ENCODE data around the gene TMEM72. TPM values are rescaled to one million over a fixed set of nuclear protein-coding genes. Genes with fewer than 3 reads are reported as not detected.

The TMEM72 gene
- total RNA-seq, 1 donor from 2014 or later = not detected

GRCh38 chr10:44932517-44933450 lies 21.6 kb downstream of the TMEM72 start:
- Histone ChIP-seq H3K27ac (peak overlapping the region in 1 of 2 donors; percentile 7), H3K4me1 (peaks cover 4 to 17% of the 10 kb centered on the region in 2 donors)
- intact Hi-C loops (cut with DNase I) = loop anchor here (1.0 to 10.0 kb wide), 5 partner anchors 26 to 302 kb away; partner anchors contain the start of genes RASSF4 and ZNF22

GRCh38 chr10:44933451-44934321 lies 22.5 kb downstream of the TMEM72 start:
- H3K4me3 ChIP-seq = no peak overlapping the region
- H3K4me1 ChIP-seq = peaks cover 4 to 17% of the 10 kb centered on the region in 2 donors
- H3K9me3 ChIP-seq = no peaks in the 10 kb centered on the region
- no peak overlapping the region for H3K27ac ChIP-seq
- no peaks in the 10 kb centered on the region for H3K36me3 ChIP-seq
- intact Hi-C loops (cut with DNase I) = loop anchor here (2.0 to 10.0 kb wide), 4 partner anchors 25 to 301 kb away; partner anchors contain the start of genes RASSF4 and ZNF22
- H3K27me3 ChIP-seq = no peaks in the 10 kb centered on the region
- TF ChIP-seq CTCF (IDR thresholded peaks at IDR 0.05) = no peak
- DNase-seq (ENCODE audit: low spot score in 2 of 2) = peak in 1 of 2 donors; percentile 60

More at GRCh38 chr10:44932517-44933450, 21.6 kb downstream of the TMEM72 start:
- Histone ChIP-seq H3K4me3 (no peak overlapping the region), H3K27me3 (no peaks in the 10 kb centered on the region), H3K9me3 (no peaks in the 10 kb centered on the region), H3K36me3 (no peaks in the 10 kb centered on the region)
- TF ChIP-seq CTCF (IDR thresholded peaks at IDR 0.05) = peak; percentile 91 to 98 (median 97)
- DNase-seq (ENCODE audit: low spot score in 2 of 2) = peak; percentile 56 to 96

- intact Hi-C loops (cut with DNase I) = loop anchor here (10.0 kb wide), 2 partner anchors 250 to 300 kb away; no protein-coding TSS in a partner anchor
- no peaks in the 10 kb centered on the region for H3K36me3 ChIP-seq
- no peak overlapping the region for H3K4me3 ChIP-seq
- TF ChIP-seq CTCF (IDR thresholded peaks at IDR 0.05) = no peak
- H3K27me3 ChIP-seq = no peaks in the 10 kb centered on the region
- peak overlapping the region; percentile 17 to 59 for H3K27ac ChIP-seq
- H3K9me3 ChIP-seq = no peaks in the 10 kb centered on the region
- DNase-seq (ENCODE audit: low spot score in 2 of 2) = peak in 1 of 2 donors; percentile 63
- H3K4me1 ChIP-seq = peaks cover 4 to 17% of the 10 kb centered on the region in 2 donors
Measured at GRCh38 chr10:44934416-44935200, 23.5 kb downstream of the TMEM72 start.

- peaks cover 4 to 17% of the 10 kb centered on the region in 2 donors for H3K4me1 ChIP-seq
- TF ChIP-seq CTCF (IDR thresholded peaks at IDR 0.05) = no peak
- no peaks in the 10 kb centered on the region for H3K9me3 ChIP-seq
- H3K36me3 ChIP-seq = no peaks in the 10 kb centered on the region
- H3K4me3 ChIP-seq = no peak overlapping the region
- intact Hi-C loops (cut with DNase I) = loop anchor here (10.0 kb wide), 2 partner anchors 249 to 299 kb away; no protein-coding TSS in a partner anchor
- no peaks in the 10 kb centered on the region for H3K27me3 ChIP-seq
- peak overlapping the region; percentile 17 to 59 for H3K27ac ChIP-seq
- DNase-seq (ENCODE audit: low spot score in 2 of 2) = peak in 1 of 2 donors; percentile 78
Measured at GRCh38 chr10:44935201-44935965, 24.2 kb downstream of the TMEM72 start.
